GM12872 (cell line): ENCODE results near the gene STAG2.
A peak's percentile ranks its signal among the peaks of the same experiment; 100 is the strongest.

Source experiments
- CTCF ChIP-seq: IDR thresholded peaks from 3 replicates; pipeline ENCODE4 v1.5.1; 2011; ENCODE audit warnings: low read depth, mild to moderate bottlenecking, low read length, moderate library complexity; ENCODE audit not compliant: insufficient read depth

Gene STAG2

DNA sequence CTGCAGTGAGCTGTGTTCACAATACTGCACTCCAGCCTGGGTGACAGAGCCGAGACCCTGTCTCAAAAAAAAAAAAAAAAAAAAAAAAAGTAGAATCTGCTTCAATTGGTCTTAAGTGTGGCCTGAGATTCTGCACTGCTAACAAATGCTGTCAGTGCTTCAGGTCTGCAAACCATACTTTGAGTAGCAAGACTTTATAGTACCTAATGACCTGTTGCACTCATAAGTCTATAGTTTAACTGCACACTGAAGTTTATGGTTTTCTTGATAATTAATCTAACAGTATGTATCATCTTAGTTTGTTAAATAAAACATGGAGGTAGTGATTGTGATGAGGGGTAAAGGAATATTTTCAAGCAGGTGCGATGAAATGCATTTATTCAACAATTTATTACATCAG is 135.6 kb downstream of the STAG2 start:
- no peak for TF ChIP-seq CTCF

- peak; percentile 20; the same call in 1 of the 3 replicates for TF ChIP-seq CTCF
Observed at GRCh38 chrX:124098089-124098488, 136.6 kb downstream of the STAG2 start.

DNA sequence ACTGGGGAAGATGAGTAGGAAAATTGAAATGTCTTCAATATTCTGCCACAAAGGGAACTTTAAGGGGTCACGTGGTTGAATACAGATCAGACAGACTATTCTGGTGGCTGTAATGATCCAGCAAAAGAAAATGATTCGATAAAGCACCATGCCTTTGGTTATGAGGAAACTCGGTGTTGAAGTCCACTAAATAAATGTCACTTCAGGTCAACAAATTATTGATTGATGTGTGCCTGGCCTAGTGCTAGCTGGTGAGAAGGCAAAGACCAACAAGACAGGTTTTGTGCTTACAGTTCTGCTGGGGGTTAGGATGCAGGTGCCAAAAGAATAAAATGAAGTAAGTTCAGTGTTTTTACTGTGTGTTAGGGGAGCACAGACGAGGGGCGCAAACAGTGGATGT is 142.5 kb downstream of the STAG2 start:
- TF ChIP-seq CTCF, result no peak

- no peak for TF ChIP-seq CTCF
Observed at GRCh38 chrX:124113621-124114600, 152.4 kb downstream of the STAG2 start.

DNA sequence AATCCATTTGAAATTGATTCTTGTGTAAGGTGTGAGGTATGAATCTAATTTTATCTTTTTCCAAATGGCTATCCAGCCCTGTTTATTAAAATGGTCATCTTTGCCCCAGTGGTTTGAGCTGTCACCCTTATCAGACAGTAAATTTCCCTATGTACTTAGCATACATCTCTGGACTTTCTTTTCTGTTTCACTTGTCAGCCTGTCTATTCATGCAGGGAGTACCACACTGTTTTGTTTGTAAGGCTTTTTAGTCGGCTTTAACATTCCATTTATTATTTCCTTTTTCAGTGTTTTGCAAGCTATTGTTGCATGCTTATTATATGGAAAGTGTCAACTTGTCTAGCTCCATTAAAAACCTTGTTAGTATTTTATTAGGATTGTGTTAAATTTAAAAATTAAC is 155.8 kb downstream of the STAG2 start:
- TF ChIP-seq CTCF, result no peak

DNA sequence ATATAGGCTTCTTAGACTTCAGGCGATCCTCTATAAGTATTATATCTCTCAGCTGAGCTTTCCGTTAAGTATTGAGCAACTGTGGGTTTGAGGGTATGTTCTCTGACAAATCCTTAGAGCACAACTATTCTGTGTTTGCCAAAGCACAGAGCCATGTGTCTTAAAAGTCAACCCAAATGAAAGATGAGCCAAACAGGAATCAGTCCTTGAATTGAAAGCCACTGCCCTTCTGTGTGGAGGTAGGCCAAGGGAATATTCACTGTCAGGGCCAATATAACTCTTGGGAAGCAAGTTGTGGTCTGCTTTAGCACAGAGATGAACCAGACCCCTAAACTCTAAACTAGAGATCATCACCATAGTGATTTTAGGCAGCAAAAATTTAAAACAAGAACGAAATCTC is 164.0 kb downstream of the STAG2 start:
- no peak for TF ChIP-seq CTCF

GRCh38 chrX:124127496-124127895 is 166.0 kb downstream of the STAG2 start:
- TF ChIP-seq CTCF, result peak; percentile 18; the same call in 1 of the 3 replicates
